Gastroesophageal sphincter (tissue), 4 donors: ENCODE data around the gene CRKL. TPM values are rescaled to one million over a fixed set of nuclear protein-coding genes. Genes with fewer than 3 reads are reported as not detected.

ENCODE experiments used
- ATAC-seq: fragments of 150-250 bp; one replicate; pipeline ENCODE4 v1.9.1; 2016; ENCODE audit warnings: mild to moderate bottlenecking, moderate library complexity
- H3K27ac ChIP-seq, 4 donors: fragments of 200-600 bp; sonication (generic) in 3 of 4; 1 replicate in 3 of 4; 2 replicates in 1 of 4; pipeline ENCODE4 v1.5.1; 2016 to 2019
- H3K27me3 ChIP-seq: fragments of 200-600 bp; sonication (generic); one replicate; pipeline ENCODE4 v1.5.1; 2019
- H3K36me3 ChIP-seq, 2 donors: fragments of 200-600 bp; sonication (generic); one replicate each; pipeline ENCODE4 v1.5.1; 2019; ENCODE audit warnings: control low read depth in 1 of 2
- H3K4me1 ChIP-seq, 3 donors: fragments of 200-600 bp; sonication (generic); 1 replicate in 2 of 3; 2 replicates in 1 of 3; pipeline ENCODE4 v1.5.1; 2016 to 2019; ENCODE audit warnings: control low read depth in 2 of 3
- H3K4me3 ChIP-seq, 2 donors: fragments of 200-600 bp; sonication (generic); one replicate each; pipeline ENCODE4 v1.5.1; 2019; ENCODE audit warnings: mild to moderate bottlenecking in 1 of 2, moderate library complexity in 1 of 2
- H3K9me3 ChIP-seq, 3 donors: fragments of 200-600 bp; sonication (generic); one replicate each; pipeline ENCODE4 v1.5.1; 2017 to 2019; ENCODE audit warnings: control low read depth in 2 of 3
- CTCF ChIP-seq, 4 experiments: fragments of 200-600 bp in 2 of 4; fragments of 450-650 bp in 2 of 4; sonication (generic) in 1 of 4; IDR thresholded peaks; one replicate each; pipeline ENCODE4 v1.5.1; 2017 to 2019; ENCODE audit warnings: antibody characterized with exemption in 4 of 4, mild to moderate bottlenecking in 2 of 4, moderate library complexity in 2 of 4
- EP300 ChIP-seq: sonication (generic); formaldehyde crosslinking; IDR thresholded peaks from one replicate; pipeline ENCODE4 v1.6.1; 2017; ENCODE audit warnings: antibody characterized with exemption, mild to moderate bottlenecking
- POLR2A ChIP-seq, 2 donors: fragments of 450-650 bp; IDR thresholded peaks; one replicate each; pipeline ENCODE4 v1.6.1; 2017; ENCODE audit warnings: antibody characterized with exemption in 2 of 2, mild to moderate bottlenecking in 2 of 2, moderate library complexity in 1 of 2
- POLR2AphosphoS5 ChIP-seq: sonication (generic); formaldehyde crosslinking; IDR thresholded peaks from one replicate; pipeline ENCODE4 v1.6.1; 2017; ENCODE audit warnings: antibody characterized with exemption
- WGBS, 2 donors: methylation state at CpG; one replicate each; pipeline ENCODE4 v1.1.5; 2018; ENCODE audit warnings: low coverage in 1 of 2; 5-methylcytosine and 5-hydroxymethylcytosine counted together
- total RNA-seq, 4 donors: library from RNA; depleted of rRNA; stranded (reverse); fragments of >200 nt; gene quantifications; one replicate each; pipeline ENCODE4 v1.1.0, GENCODE V29; 2016

Gene CRKL
- total RNA-seq: 10 to 100 TPM; 42.5 to 55.8 (median 46.0) TPM

GRCh38 chr22:20916916-20917810, at the start of gene CRKL:
TSS of gene CRKL (plus strand) at chr22:20917407. CDS start at chr22:20917935, 528 bp downstream.
- Histone ChIP-seq H3K36me3 (no peaks in the 10 kb centered on the region), H3K27me3 (no peaks in the 10 kb centered on the region), H3K4me3 (peak within 1 kb of the TSS; percentile 73 to 95), H3K4me1 (peaks cover 0 to 43% (median 6%) of the 10 kb centered on the region in 3 donors), H3K9me3 (no peaks in the 10 kb centered on the region), H3K27ac (peak within 1 kb of the TSS; percentile 76 to 100 (median 93))
- WGBS, 2 donors: 0% methylated on average over 7 to 11 of the region's 92 CpGs
- peak; percentile 100 for ATAC-seq
- TF ChIP-seq POLR2A (IDR thresholded peaks at IDR 0.05) (peak; percentile 77 to 84), CTCF (IDR thresholded peaks at IDR 0.05) (peak in 3 of 4 experiments; percentile 92 to 95 (median 95)), EP300 (no peak), POLR2AphosphoS5 (peak; percentile 76)

GRCh38 chr22:20868025-20868962, 48.9 kb upstream of the CRKL start:
- peaks cover 0 to 55% (median 11%) of the 10 kb centered on the region in 3 donors for H3K4me1 ChIP-seq
- H3K27ac ChIP-seq: peak overlapping the region in 3 of 4 donors; percentile 77 to 79 (median 78)
- TF ChIP-seq EP300 (no peak), POLR2A (IDR thresholded peaks at IDR 0.05) (no peak), POLR2AphosphoS5 (no peak), CTCF (IDR thresholded peaks at IDR 0.05) (no peak)
- 50 to 62% methylated on average over 6 of the region's 7 CpGs for WGBS, 2 donors
- H3K9me3 ChIP-seq: no peaks in the 10 kb centered on the region
- H3K27me3 ChIP-seq: no peaks in the 10 kb centered on the region
- H3K36me3 ChIP-seq: peaks cover 0 to 78% of the 10 kb centered on the region in 2 donors
- no peak overlapping the region for H3K4me3 ChIP-seq
- no peak for ATAC-seq

- peak overlapping the region in 1 of 4 donors; percentile 32 for H3K27ac ChIP-seq
- no peak overlapping the region for H3K4me3 ChIP-seq
- H3K36me3 ChIP-seq: peaks cover 0 to 75% of the 10 kb centered on the region in 2 donors
- H3K4me1 ChIP-seq: peaks cover 0 to 46% (median 11%) of the 10 kb centered on the region in 3 donors
- ATAC-seq: no peak
- no peaks in the 10 kb centered on the region for H3K27me3 ChIP-seq
- 88 to 96% methylated on average over 1 to 2 of the region's 2 CpGs for WGBS, 2 donors
- TF ChIP-seq POLR2AphosphoS5 (no peak), CTCF (IDR thresholded peaks at IDR 0.05) (no peak), POLR2A (IDR thresholded peaks at IDR 0.05) (no peak), EP300 (no peak)
- H3K9me3 ChIP-seq: no peaks in the 10 kb centered on the region
Observed at GRCh38 chr22:20869234-20869633, 48.0 kb upstream of the CRKL start.

GRCh38 chr22:20873214-20873613, 44.0 kb upstream of the CRKL start:
- WGBS, 2 donors: 90 to 100% methylated on average over 1 of the region's 3 CpGs
- H3K36me3 ChIP-seq: peaks cover 0 to 92% of the 10 kb centered on the region in 2 donors

More at GRCh38 chr22:20873214-20873613, 44.0 kb upstream of the CRKL start:
- Histone ChIP-seq H3K4me1 (peaks cover 0 to 10% (median 0%) of the 10 kb centered on the region in 3 donors), H3K27me3 (no peaks in the 10 kb centered on the region), H3K9me3 (no peaks in the 10 kb centered on the region), H3K27ac (no peak overlapping the region), H3K4me3 (no peak overlapping the region)
- TF ChIP-seq CTCF (IDR thresholded peaks at IDR 0.05): no peak
- TF ChIP-seq POLR2AphosphoS5: no peak
- TF ChIP-seq POLR2A (IDR thresholded peaks at IDR 0.05): no peak
- TF ChIP-seq EP300: no peak
- ATAC-seq: no peak
